OCI-LY1 (cell line): ENCODE measurements around the gene LOXL3.

Experiments used
- EZH2 ChIP-seq: fragments of 200-600 bp; sonication (generic), shearing (Covaris generic); IDR thresholded peaks from 2 replicates; pipeline ENCODE4 v1.8.0; 2017; ENCODE audit warnings: borderline replicate concordance, mixed run types, mild to moderate bottlenecking, antibody characterized with exemption, low read length, moderate library complexity, mixed read lengths
- TF ChIP-seq, protein P1 (sequence below): fragments of 200-600 bp; sonication (generic), shearing (Covaris generic); IDR thresholded peaks from 2 replicates; pipeline ENCODE4 v1.5.1; 2017; ENCODE audit warnings: mild to moderate bottlenecking, antibody characterized with exemption, low read length, moderate library complexity, mixed read lengths

DNA sequence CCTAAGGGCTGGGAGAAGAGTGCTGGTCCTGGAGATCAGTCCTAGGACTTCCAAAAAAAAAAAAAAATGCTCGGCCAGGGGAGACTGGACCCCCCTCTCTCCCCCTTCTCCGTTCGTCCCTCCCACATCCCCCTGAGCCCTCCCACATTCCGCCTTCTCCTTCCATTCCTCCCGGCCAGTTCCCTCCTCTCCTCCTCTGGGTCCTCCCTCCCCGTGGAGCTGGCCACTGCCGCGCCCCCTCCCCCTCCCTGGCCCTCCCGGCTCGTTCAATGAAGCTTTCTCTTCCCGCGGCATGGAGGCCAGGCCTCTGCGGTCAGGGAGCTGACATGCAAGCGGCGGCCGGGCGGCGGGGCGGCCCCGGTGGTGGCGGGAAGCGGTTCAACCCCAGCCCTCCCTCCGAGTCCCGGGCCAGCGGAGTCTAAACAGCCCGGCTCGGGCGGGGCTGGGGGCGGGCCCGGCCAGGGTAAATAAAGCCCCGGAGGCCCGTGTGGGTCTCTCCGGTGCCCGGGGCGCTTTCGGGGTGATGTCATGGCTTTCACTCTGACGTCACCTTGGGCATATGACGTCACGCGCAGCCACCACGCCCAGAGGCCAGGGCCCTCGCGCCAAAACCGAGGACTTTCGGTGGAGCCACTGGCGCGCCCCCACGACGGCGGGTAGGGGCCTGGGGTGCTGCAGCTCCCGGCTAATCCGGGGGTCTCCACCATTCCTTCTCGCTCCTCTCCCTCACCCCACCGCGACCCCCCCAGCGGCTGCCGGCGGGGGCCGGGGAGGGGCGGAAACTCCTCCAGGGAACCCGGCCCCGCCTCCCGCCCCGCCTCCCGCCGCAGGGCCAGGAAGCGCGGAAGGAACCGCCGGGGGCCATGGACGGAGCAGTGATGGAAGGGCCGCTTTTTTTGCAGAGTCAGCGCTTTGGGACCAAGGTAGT is at the start of gene LOXL3, which contains the start of gene DOK1:
- TF ChIP-seq, protein P1, sequence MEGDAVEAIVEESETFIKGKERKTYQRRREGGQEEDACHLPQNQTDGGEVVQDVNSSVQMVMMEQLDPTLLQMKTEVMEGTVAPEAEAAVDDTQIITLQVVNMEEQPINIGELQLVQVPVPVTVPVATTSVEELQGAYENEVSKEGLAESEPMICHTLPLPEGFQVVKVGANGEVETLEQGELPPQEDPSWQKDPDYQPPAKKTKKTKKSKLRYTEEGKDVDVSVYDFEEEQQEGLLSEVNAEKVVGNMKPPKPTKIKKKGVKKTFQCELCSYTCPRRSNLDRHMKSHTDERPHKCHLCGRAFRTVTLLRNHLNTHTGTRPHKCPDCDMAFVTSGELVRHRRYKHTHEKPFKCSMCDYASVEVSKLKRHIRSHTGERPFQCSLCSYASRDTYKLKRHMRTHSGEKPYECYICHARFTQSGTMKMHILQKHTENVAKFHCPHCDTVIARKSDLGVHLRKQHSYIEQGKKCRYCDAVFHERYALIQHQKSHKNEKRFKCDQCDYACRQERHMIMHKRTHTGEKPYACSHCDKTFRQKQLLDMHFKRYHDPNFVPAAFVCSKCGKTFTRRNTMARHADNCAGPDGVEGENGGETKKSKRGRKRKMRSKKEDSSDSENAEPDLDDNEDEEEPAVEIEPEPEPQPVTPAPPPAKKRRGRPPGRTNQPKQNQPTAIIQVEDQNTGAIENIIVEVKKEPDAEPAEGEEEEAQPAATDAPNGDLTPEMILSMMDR = no peak
- TF ChIP-seq EZH2 = no peak
